Measurements from ENCODE around the gene PPARD. TPM values are rescaled to one million over a fixed set of nuclear protein-coding genes. Genes with fewer than 3 reads are reported as not detected.
A peak's percentile ranks its signal among the peaks of the same experiment; 100 is the strongest.

PPARD gene
- total RNA-seq, 2 donors from 2014 or later, result 6.0 to 11.2 TPM

- Histone ChIP-seq H3K27me3 (no peaks in the 10 kb centered on the region), H3K9me3 (no peaks in the 10 kb centered on the region), H3K27ac (peak overlapping the region; percentile 45 to 68 (median 58)), H3K36me3 (replicated peaks in 1 of 2; ENCODE audit: insufficient read depth in 1 of 2, low read depth in 2 of 2) (no peaks in the 10 kb centered on the region), H3K4me3 (no peak overlapping the region), H3K4me1 (peaks cover 40% of the 10 kb centered on the region)
- peak; percentile 36 to 69 (median 66) for DNase-seq
- intact Hi-C loops (cut with DNase I), result no loop called here
- 53 to 54% methylated on average over 8 of the region's 8 CpGs for WGBS, 2 donors
- TF ChIP-seq CTCF (IDR thresholded peaks at IDR 0.05) (no peak), POLR2A (IDR thresholded peaks at IDR 0.05) (no peak)
- ATAC-seq, result peak; percentile 62
Observed at GRCh38 chr6:35360349-35361138, 18.2 kb downstream of the PPARD start.

GRCh38 chr6:35362200-35362599, 19.8 kb downstream of the PPARD start:
- no peaks in the 10 kb centered on the region for H3K9me3 ChIP-seq
- no peaks in the 10 kb centered on the region for H3K36me3 ChIP-seq (replicated peaks in 1 of 2; ENCODE audit: insufficient read depth in 1 of 2, low read depth in 2 of 2)
- ATAC-seq (no peak), DNase-seq (no peak)
- H3K4me1 ChIP-seq, result peaks cover 38% of the 10 kb centered on the region
- no peak overlapping the region for H3K4me3 ChIP-seq
- H3K27me3 ChIP-seq, result no peaks in the 10 kb centered on the region
- no peak overlapping the region for H3K27ac ChIP-seq
- intact Hi-C loops (cut with DNase I), result no loop called here
- 95 to 100% methylated on average over 2 of the region's 2 CpGs for WGBS, 2 donors
- TF ChIP-seq CTCF (IDR thresholded peaks at IDR 0.05) (no peak), POLR2A (IDR thresholded peaks at IDR 0.05) (no peak)

GRCh38 chr6:35363293-35363750, 21.0 kb downstream of the PPARD start:
- no peak for TF ChIP-seq CTCF (IDR thresholded peaks at IDR 0.05)
- TF ChIP-seq POLR2A (IDR thresholded peaks at IDR 0.05), result no peak
- H3K4me3 ChIP-seq, result no peak overlapping the region
- 79 to 82% methylated on average over 9 to 10 of the region's 10 CpGs for WGBS, 2 donors
- no peak overlapping the region for H3K27ac ChIP-seq
- DNase-seq (peak in 1 of 4 donors; percentile 16), ATAC-seq (no peak)
- H3K4me1 ChIP-seq, result peaks cover 28% of the 10 kb centered on the region
- H3K36me3 ChIP-seq (replicated peaks in 1 of 2; ENCODE audit: insufficient read depth in 1 of 2, low read depth in 2 of 2), result no peaks in the 10 kb centered on the region
- H3K9me3 ChIP-seq, result no peaks in the 10 kb centered on the region
- H3K27me3 ChIP-seq, result no peaks in the 10 kb centered on the region
- intact Hi-C loops (cut with DNase I), result no loop called here

GRCh38 chr6:35365594-35366203, 23.3 kb downstream of the PPARD start:
- Histone ChIP-seq H3K9me3 (no peaks in the 10 kb centered on the region), H3K4me1 (peaks cover 10% of the 10 kb centered on the region), H3K4me3 (no peak overlapping the region), H3K27ac (no peak overlapping the region), H3K36me3 (replicated peaks in 1 of 2; ENCODE audit: insufficient read depth in 1 of 2, low read depth in 2 of 2) (no peaks in the 10 kb centered on the region), H3K27me3 (no peaks in the 10 kb centered on the region)
- intact Hi-C loops (cut with DNase I), result no loop called here
- ATAC-seq, result no peak
- no peak for DNase-seq
- 92 to 93% methylated on average over 6 of the region's 6 CpGs for WGBS, 2 donors
- TF ChIP-seq CTCF (IDR thresholded peaks at IDR 0.05) (no peak), POLR2A (IDR thresholded peaks at IDR 0.05) (no peak)
